IMR-90 (cell line): ENCODE results near the gene FCRLA. TPM values are rescaled to one million over a fixed set of nuclear protein-coding genes. Genes with fewer than 3 reads are reported as not detected.

Source experiments
- ATAC-seq: fragments of 200-7000 bp; cut with Tn5 transposase; 2 replicates; pipeline ENCODE4 v1.9.1; 2020; ENCODE audit warnings: low read depth, mild to moderate bottlenecking, moderate library complexity
- BruUV-seq: library from RNA; stranded (reverse); fragments of 400-500 nt; replicated peaks from 2 replicates; lab custom pipeline; 2021; lab: Mats Ljungman, UMichigan
- CTCF ChIA-PET: fragments of 300-600 bp; formaldehyde crosslinking; extraction: SDS; loops from one replicate; lab custom pipeline; 2021; ENCODE audit warnings: antibody characterized with exemption; lab: Yijun Ruan, JAX
- POLR2A ChIA-PET: fragments of 300-600 bp; sonication (Branson Sonifier 250); formaldehyde crosslinking; loops from one replicate; lab custom pipeline; 2022; ENCODE audit warnings: antibody characterized with exemption; ENCODE audit not compliant: unreplicated experiment; lab: Charles Lee
- DNase-seq: peaks from one replicate; pipeline ENCODE4 v3.0.0; 2013
- H2AFZ ChIP-seq: replicated peaks from 2 replicates; pipeline ENCODE3; 2013; ENCODE audit warnings: low read length, mild to moderate bottlenecking; ENCODE audit not compliant: poor library complexity
- H2AK5ac ChIP-seq: 2 replicates; pipeline ENCODE4 v1.6.1; 2013; ENCODE audit warnings: low read depth, low read length, inconsistent platforms
- H2AK9ac ChIP-seq: replicated peaks from 2 replicates; pipeline ENCODE3; 2013; ENCODE audit warnings: mild to moderate bottlenecking, low read depth, low read length, moderate library complexity; ENCODE audit not compliant: poor library complexity
- H2BK120ac ChIP-seq: 2 replicates; pipeline ENCODE4 v1.6.1; 2013; ENCODE audit warnings: low read depth, low read length, inconsistent platforms
- H2BK15ac ChIP-seq: 3 replicates; pipeline ENCODE4 v1.6.1; 2013; ENCODE audit warnings: low read depth, low read length, inconsistent platforms
- H2BK20ac ChIP-seq: 2 replicates; pipeline ENCODE4 v1.6.1; 2013; ENCODE audit warnings: low read depth, mild to moderate bottlenecking, inconsistent platforms, low read length, moderate library complexity
- H2BK5ac ChIP-seq: 2 replicates; pipeline ENCODE4 v1.6.1; 2013; ENCODE audit warnings: mild to moderate bottlenecking, low read depth, low read length, inconsistent platforms; ENCODE audit not compliant: poor library complexity, severe bottlenecking
- H3K14ac ChIP-seq: replicated peaks from 2 replicates; pipeline ENCODE4 v1.6.1; 2013; ENCODE audit warnings: low read depth, low read length, inconsistent platforms
- H3K18ac ChIP-seq: 2 replicates; pipeline ENCODE4 v1.6.1; 2013; ENCODE audit warnings: low read depth, low read length, control low read depth
- H3K23ac ChIP-seq: 2 replicates; pipeline ENCODE4 v1.6.1; 2013; ENCODE audit warnings: low read depth, low read length, inconsistent platforms
- H3K27ac ChIP-seq: 2 replicates; pipeline ENCODE4 v1.5.1; 2013; ENCODE audit warnings: mild to moderate bottlenecking, control low read depth, low read length; ENCODE audit not compliant: insufficient read depth
- H3K27me3 ChIP-seq: 2 replicates; pipeline ENCODE4 v1.6.1; 2013; ENCODE audit warnings: low read length; ENCODE audit not compliant: control insufficient read depth, insufficient read depth
- H3K36me3 ChIP-seq: 2 replicates; pipeline ENCODE4 v1.6.1; 2013; ENCODE audit warnings: low read length, mixed read lengths; ENCODE audit not compliant: control insufficient read depth, insufficient read depth
- H3K4ac ChIP-seq: 2 replicates; pipeline ENCODE4 v1.6.1; 2013; ENCODE audit warnings: low read depth, low read length, inconsistent platforms
- H3K4me1 ChIP-seq: 2 replicates; pipeline ENCODE4 v1.6.1; 2013; ENCODE audit warnings: low read length, mixed read lengths; ENCODE audit not compliant: control insufficient read depth, insufficient read depth
- H3K4me2 ChIP-seq: 2 replicates; pipeline ENCODE4 v1.6.1; 2013; ENCODE audit warnings: low read depth, mild to moderate bottlenecking, control low read depth, low read length, moderate library complexity
- H3K4me3 ChIP-seq: 2 replicates; pipeline ENCODE4 v1.5.1; 2013; ENCODE audit warnings: low read depth, mild to moderate bottlenecking, control low read depth, low read length, moderate library complexity; ENCODE audit not compliant: insufficient read depth
- H3K56ac ChIP-seq: 2 replicates; pipeline ENCODE4 v1.6.1; 2013; ENCODE audit warnings: low read length, inconsistent platforms; ENCODE audit not compliant: insufficient read depth; ENCODE audit errors: extremely low read depth
- H3K79me1 ChIP-seq, 2 experiments: 2 replicates each; pipeline ENCODE4 v1.6.1; 2013; ENCODE audit warnings: low read length in 2 of 2, inconsistent platforms in 1 of 2, low read depth in 1 of 2
- H3K9ac ChIP-seq: 2 replicates; pipeline ENCODE4 v1.6.1; 2013; ENCODE audit warnings: low read depth, low read length, control low read depth
- H3K9me1 ChIP-seq: 2 replicates; pipeline ENCODE4 v1.6.1; 2013; ENCODE audit warnings: low read length, inconsistent platforms; ENCODE audit not compliant: insufficient read depth
- H3K9me3 ChIP-seq: 2 replicates; pipeline ENCODE4 v1.6.1; 2013; ENCODE audit warnings: low read length; ENCODE audit not compliant: control insufficient read depth, insufficient read depth
- H4K20me1 ChIP-seq: 2 replicates; pipeline ENCODE4 v1.6.1; 2013; ENCODE audit warnings: low read length, inconsistent platforms; ENCODE audit not compliant: insufficient read depth
- H4K5ac ChIP-seq: 2 replicates; pipeline ENCODE4 v1.6.1; 2013; ENCODE audit warnings: mild to moderate bottlenecking, low read depth, low read length, control low read depth
- H4K8ac ChIP-seq, 2 experiments: 2 replicates each; pipeline ENCODE4 v1.6.1; 2013; ENCODE audit warnings: low read depth in 2 of 2, low read length in 2 of 2, control low read depth in 1 of 2, inconsistent platforms in 1 of 2
- H4K91ac ChIP-seq: 2 replicates; pipeline ENCODE4 v1.6.1; 2013; ENCODE audit warnings: low read depth, low read length, inconsistent platforms; ENCODE audit not compliant: insufficient read depth
- CHD1 ChIP-seq: IDR thresholded peaks from 2 replicates; pipeline ENCODE4 v1.6.1; 2012; ENCODE audit warnings: low read depth, low read length, improper control_type of control experiment
- FOS ChIP-seq: fragments of 150-350 bp; IDR thresholded peaks from 2 replicates; pipeline ENCODE4 v1.6.1; 2016; ENCODE audit warnings: low read depth, low read length
- NFE2L2 ChIP-seq: fragments of 150-350 bp; IDR thresholded peaks from 2 replicates; pipeline ENCODE4 v1.6.1; 2016; ENCODE audit warnings: low read depth, mild to moderate bottlenecking, low read length
- RFX5 ChIP-seq: IDR thresholded peaks from 2 replicates; pipeline ENCODE4 v1.8.0; 2012; ENCODE audit warnings: low read depth, mild to moderate bottlenecking, low read length, moderate library complexity
- WGBS, 2 experiments: methylation state at CpG; one replicate each; pipeline versions ENCODE4 v1.1.5 to v1.1.7; 2013; ENCODE audit warnings: missing lambda C conversion rate in 2 of 2; ENCODE audit not compliant: insufficient read length in 1 of 2; ENCODE audit errors: extremely low coverage in 2 of 2; 5-methylcytosine and 5-hydroxymethylcytosine counted together
- dilution Hi-C: fragments of 300-500 bp; cut with HindIII; formaldehyde crosslinking; loops from one replicate; pipeline ENCODE4 v1.14.3; 2018; ENCODE audit warnings: low sequenced_read_pairs; ENCODE audit not compliant: unreplicated experiment
- in situ Hi-C: fragments of 300-500 bp; cut with MboI; formaldehyde crosslinking; loops from 3 replicates; pipeline ENCODE4 v1.14.3; 2019; ENCODE audit warnings: low sequenced_read_pairs, inconsistent platforms, mixed read lengths
- intact Hi-C: fragments of 100-400 bp; cut with micrococcal nuclease; formaldehyde crosslinking; loops from 2 replicates; pipeline ENCODE4 v1.10.0; 2022
- polyA plus RNA-seq, 3 experiments: library from polyadenylated mRNA; depleted of rRNA; stranded (reverse); fragments of >200 nt; gene quantifications; 2 replicates each; pipeline ENCODE4 v1.2.3, GENCODE V29; 2012; ENCODE audit warnings: low replicate concordance in 1 of 3
- total RNA-seq: library from RNA; depleted of rRNA; stranded (reverse); fragments of >200 nt; gene quantifications from 2 replicates; pipeline ENCODE4 v1.2.3, GENCODE V29; 2012
- TF ChIP-seq, protein P1 (sequence below): fragments of 150-350 bp; IDR thresholded peaks from 2 replicates; pipeline ENCODE4 v1.6.1; 2016; ENCODE audit warnings: low read depth, mild to moderate bottlenecking, low read length, moderate library complexity, borderline replicate concordance

Gene FCRLA
- total and polyA plus RNA-seq, 2 of the 4 experiments (the other 2 are of a cell fraction): 0.36 TPM

DNA sequence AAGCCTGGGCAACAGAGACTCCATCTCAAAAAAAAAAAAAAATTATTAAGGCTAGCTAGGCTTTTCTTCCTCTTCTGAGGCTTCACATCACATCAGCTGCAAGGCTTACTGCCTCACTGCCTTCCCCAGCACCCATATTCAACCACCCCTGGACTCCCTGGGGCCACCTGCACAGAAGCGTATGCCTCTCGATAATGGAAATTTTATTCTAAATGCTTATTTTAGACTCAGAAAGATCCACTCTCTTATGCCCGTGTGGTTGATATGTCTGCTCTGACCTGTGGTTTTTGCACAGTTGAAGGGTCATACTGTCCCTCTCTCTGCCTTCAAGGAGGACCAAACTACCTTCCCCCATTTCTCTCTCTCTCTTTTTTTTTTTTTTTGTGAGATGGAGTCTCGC lies 1.5 kb upstream of the FCRLA start:
- ATAC-seq: no peak
- no TSS peak for BruUV-seq
- intact Hi-C loops: no loop called here

More for the DNA sequence above, 1.5 kb upstream of the FCRLA start:
- H3K4me3 ChIP-seq: no peak overlapping the region
- no CpG with 5 or more reads among the region's 4 CpGs for WGBS, 2 experiments
- CTCF ChIA-PET: no interaction called here
- H3K9me3 ChIP-seq: no peaks in the 10 kb centered on the region
- H2AFZ ChIP-seq: no peak overlapping the region
- no peak overlapping the region for H3K9ac ChIP-seq
- POLR2A ChIA-PET: no interaction called here
- no peak overlapping the region for H2BK120ac ChIP-seq
- in situ Hi-C loops: no loop called here
- peaks cover 4% of the 10 kb centered on the region; the same call in 1 of the 2 replicates for H4K20me1 ChIP-seq
- H3K4me2 ChIP-seq: no peak overlapping the region
- 0 out of 3 replicates have a peak overlapping the region, but pooled peaks have one; percentile 67 for H2BK15ac ChIP-seq
- H2BK5ac ChIP-seq: peak overlapping the region; percentile 61
- no peaks in the 10 kb centered on the region for H3K79me1 ChIP-seq
- no peak overlapping the region for H2BK20ac ChIP-seq
- no peak for TF ChIP-seq CHD1
- no peak for TF ChIP-seq NFE2L2
- TF ChIP-seq, protein P1, sequence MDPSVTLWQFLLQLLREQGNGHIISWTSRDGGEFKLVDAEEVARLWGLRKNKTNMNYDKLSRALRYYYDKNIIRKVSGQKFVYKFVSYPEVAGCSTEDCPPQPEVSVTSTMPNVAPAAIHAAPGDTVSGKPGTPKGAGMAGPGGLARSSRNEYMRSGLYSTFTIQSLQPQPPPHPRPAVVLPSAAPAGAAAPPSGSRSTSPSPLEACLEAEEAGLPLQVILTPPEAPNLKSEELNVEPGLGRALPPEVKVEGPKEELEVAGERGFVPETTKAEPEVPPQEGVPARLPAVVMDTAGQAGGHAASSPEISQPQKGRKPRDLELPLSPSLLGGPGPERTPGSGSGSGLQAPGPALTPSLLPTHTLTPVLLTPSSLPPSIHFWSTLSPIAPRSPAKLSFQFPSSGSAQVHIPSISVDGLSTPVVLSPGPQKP: no peak
- no peak for TF ChIP-seq FOS
- TF ChIP-seq RFX5: no peak
- no peak overlapping the region for H4K91ac ChIP-seq
- H3K9me1 ChIP-seq: peaks cover 6% of the 10 kb centered on the region; the same call in 1 of the 2 replicates
- no peak overlapping the region for H4K5ac ChIP-seq
- peak overlapping the region; percentile 2; the same call in 1 of the 2 replicates for H3K4ac ChIP-seq
- DNase-seq: no peak
- H3K4me1 ChIP-seq: peaks cover 11% of the 10 kb centered on the region
- H2AK5ac ChIP-seq: peak overlapping the region; percentile 33; the same call in 1 of the 2 replicates
- no peak overlapping the region for H3K23ac ChIP-seq
- H3K27me3 ChIP-seq: no peaks in the 10 kb centered on the region
- no peak overlapping the region for H3K56ac ChIP-seq
- peak overlapping the region; percentile 6 to 43; a peak in 1 of 4 replicates for H4K8ac ChIP-seq
- no peak overlapping the region for H2AK9ac ChIP-seq
- peak overlapping the region; percentile 59; the same call in 1 of the 2 replicates for H3K18ac ChIP-seq
- H3K36me3 ChIP-seq: no peaks in the 10 kb centered on the region
- dilution Hi-C loops: no loop called here
- no peak overlapping the region for H3K27ac ChIP-seq
- H3K14ac ChIP-seq: peak overlapping the region; percentile 33; the same call in 1 of the 2 replicates
